ENCODE data around the gene IRF2BPL.

Gene IRF2BPL

GRCh38 chr14:77017666-77018065 is 10.8 kb downstream of the IRF2BPL start:
- Histone ChIP-seq H3K4me3 (ENCODE audit: low read length) (no peak overlapping the region), H3K9me3 (replicated peaks; ENCODE audit: low read length) (no peaks in the 10 kb centered on the region), H3K36me3 (ENCODE audit: insufficient read depth, low read length) (no peaks in the 10 kb centered on the region), H3K27me3 (ENCODE audit: control insufficient read depth, insufficient read depth, low read length) (no peaks in the 10 kb centered on the region), H3K9ac (ENCODE audit: low read depth, low read length) (no peak overlapping the region), H3K4me2 (ENCODE audit: low read length) (no peak overlapping the region), H3K4me1 (ENCODE audit: control insufficient read depth, insufficient read depth, low read length) (peaks cover 3% of the 10 kb centered on the region)

GRCh38 chr14:77014734-77015133 is 13.8 kb downstream of the IRF2BPL start:
- no peaks in the 10 kb centered on the region for H3K4me1 ChIP-seq (ENCODE audit: control insufficient read depth, insufficient read depth, low read length)
- no peak overlapping the region for H3K4me2 ChIP-seq (ENCODE audit: low read length)
- H3K9ac ChIP-seq (ENCODE audit: low read depth, low read length): no peak overlapping the region
- H3K27me3 ChIP-seq (ENCODE audit: control insufficient read depth, insufficient read depth, low read length): no peaks in the 10 kb centered on the region
- H3K4me3 ChIP-seq (ENCODE audit: low read length): no peak overlapping the region
- H3K36me3 ChIP-seq (ENCODE audit: insufficient read depth, low read length): no peaks in the 10 kb centered on the region
- no peaks in the 10 kb centered on the region for H3K9me3 ChIP-seq (replicated peaks; ENCODE audit: low read length)

DNA sequence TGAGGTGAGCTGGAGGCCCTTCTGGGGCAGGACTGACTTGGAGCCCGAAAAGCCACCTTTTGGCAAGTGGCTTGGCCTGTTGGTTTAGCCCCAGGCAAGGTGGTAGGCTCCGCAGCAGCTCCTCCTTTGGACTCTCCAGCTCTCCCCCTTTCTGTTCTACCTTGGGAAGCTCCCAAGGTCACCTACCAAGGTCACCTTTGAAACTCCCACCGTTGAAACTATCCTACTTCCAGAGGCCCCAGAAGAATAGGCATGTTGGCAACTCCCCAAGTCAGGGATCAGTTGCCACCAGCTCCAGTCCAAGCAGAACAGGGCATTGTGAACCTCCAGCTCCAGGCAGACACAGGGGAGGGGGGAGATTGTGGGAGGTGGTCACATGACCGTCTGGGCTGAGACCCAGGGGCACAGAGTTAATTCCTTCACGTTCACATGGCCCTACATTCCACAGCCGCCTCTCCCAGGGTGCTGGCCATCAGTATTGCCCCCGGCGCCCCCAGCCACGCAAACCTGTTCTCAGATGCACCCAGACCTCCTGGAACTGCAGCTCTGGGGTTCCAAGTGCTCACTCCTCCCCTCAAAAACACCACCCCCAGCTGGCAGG is 14.4 kb downstream of the IRF2BPL start:
- no peak overlapping the region for H3K4me2 ChIP-seq (ENCODE audit: low read length)
- H3K27me3 ChIP-seq (ENCODE audit: control insufficient read depth, insufficient read depth, low read length): no peaks in the 10 kb centered on the region
- no peak overlapping the region for H3K4me3 ChIP-seq (ENCODE audit: low read length)
- no peak overlapping the region for H3K9ac ChIP-seq (ENCODE audit: low read depth, low read length)
- H3K36me3 ChIP-seq (ENCODE audit: insufficient read depth, low read length): no peaks in the 10 kb centered on the region
- H3K9me3 ChIP-seq (replicated peaks; ENCODE audit: low read length): no peaks in the 10 kb centered on the region
- no peaks in the 10 kb centered on the region for H3K4me1 ChIP-seq (ENCODE audit: control insufficient read depth, insufficient read depth, low read length)

DNA sequence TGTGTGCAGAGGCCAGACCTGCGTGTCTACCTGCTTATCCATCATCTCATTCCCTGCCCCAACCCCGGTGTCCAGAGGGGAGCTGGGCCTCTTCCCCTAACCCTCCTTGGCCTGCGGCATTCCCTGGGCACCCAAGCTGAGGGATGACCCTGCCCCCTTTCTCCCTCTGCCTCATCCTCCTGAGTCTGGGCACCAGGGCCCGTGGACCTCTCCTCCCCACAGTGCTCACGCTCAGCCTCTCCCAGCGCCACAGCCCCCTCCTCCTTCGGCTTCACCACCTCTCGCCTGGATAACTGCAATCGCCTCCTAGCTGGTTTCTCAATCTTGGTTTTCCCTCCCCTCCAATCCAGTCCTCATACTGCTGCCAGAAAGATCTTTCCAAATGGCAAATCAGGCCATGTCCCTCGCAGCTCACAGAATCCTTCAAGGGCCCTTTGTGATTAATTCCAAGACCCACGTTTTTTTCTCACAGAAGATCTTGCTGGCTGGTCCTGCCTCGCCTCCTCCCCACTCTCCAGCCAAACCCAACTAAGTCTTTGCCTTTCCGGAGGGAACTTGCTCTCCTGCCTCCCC is 16.2 kb downstream of the IRF2BPL start:
- H3K27me3 ChIP-seq (ENCODE audit: control insufficient read depth, insufficient read depth, low read length): no peaks in the 10 kb centered on the region
- peaks cover 7% of the 10 kb centered on the region for H3K4me1 ChIP-seq (ENCODE audit: control insufficient read depth, insufficient read depth, low read length)

GRCh38 chr14:77011245-77011644 is 17.3 kb downstream of the IRF2BPL start:
- H3K36me3 ChIP-seq (ENCODE audit: insufficient read depth, low read length): no peaks in the 10 kb centered on the region
- H3K4me2 ChIP-seq (ENCODE audit: low read length): no peak overlapping the region
- H3K27me3 ChIP-seq (ENCODE audit: control insufficient read depth, insufficient read depth, low read length): no peaks in the 10 kb centered on the region
- no peak overlapping the region for H3K9ac ChIP-seq (ENCODE audit: low read depth, low read length)
- H3K4me3 ChIP-seq (ENCODE audit: low read length): no peak overlapping the region
- H3K4me1 ChIP-seq (ENCODE audit: control insufficient read depth, insufficient read depth, low read length): peaks cover 7% of the 10 kb centered on the region
- no peaks in the 10 kb centered on the region for H3K9me3 ChIP-seq (replicated peaks; ENCODE audit: low read length)

More for the DNA sequence above, 16.2 kb downstream of the IRF2BPL start:
- H3K36me3 ChIP-seq (ENCODE audit: insufficient read depth, low read length): no peaks in the 10 kb centered on the region
- H3K4me3 ChIP-seq (ENCODE audit: low read length): no peak overlapping the region
- no peak overlapping the region for H3K9ac ChIP-seq (ENCODE audit: low read depth, low read length)
- no peak overlapping the region for H3K4me2 ChIP-seq (ENCODE audit: low read length)
- H3K9me3 ChIP-seq (replicated peaks; ENCODE audit: low read length): no peaks in the 10 kb centered on the region

- peaks cover 7% of the 10 kb centered on the region for H3K4me1 ChIP-seq (ENCODE audit: control insufficient read depth, insufficient read depth, low read length)
- H3K4me3 ChIP-seq (ENCODE audit: low read length): no peak overlapping the region
- H3K27me3 ChIP-seq (ENCODE audit: control insufficient read depth, insufficient read depth, low read length): no peaks in the 10 kb centered on the region
- no peak overlapping the region for H3K9ac ChIP-seq (ENCODE audit: low read depth, low read length)
- H3K9me3 ChIP-seq (replicated peaks; ENCODE audit: low read length): no peaks in the 10 kb centered on the region
- no peak overlapping the region for H3K4me2 ChIP-seq (ENCODE audit: low read length)
- H3K36me3 ChIP-seq (ENCODE audit: insufficient read depth, low read length): no peaks in the 10 kb centered on the region
Observed at GRCh38 chr14:77009014-77009413, 19.5 kb downstream of the IRF2BPL start.

- no peak overlapping the region for H3K9ac ChIP-seq (ENCODE audit: low read depth, low read length)
Observed at GRCh38 chr14:77008541-77008940, 20.0 kb downstream of the IRF2BPL start.

GRCh38 chr14:77007975-77008421 is 20.5 kb downstream of the IRF2BPL start:
- Histone ChIP-seq H3K4me1 (ENCODE audit: control insufficient read depth, insufficient read depth, low read length) (peaks cover 7% of the 10 kb centered on the region), H3K9ac (ENCODE audit: low read depth, low read length) (no peak overlapping the region), H3K4me2 (ENCODE audit: low read length) (no peak overlapping the region), H3K27me3 (ENCODE audit: control insufficient read depth, insufficient read depth, low read length) (no peaks in the 10 kb centered on the region), H3K36me3 (ENCODE audit: insufficient read depth, low read length) (no peaks in the 10 kb centered on the region), H3K4me3 (ENCODE audit: low read length) (no peak overlapping the region), H3K9me3 (replicated peaks; ENCODE audit: low read length) (no peaks in the 10 kb centered on the region)

More at GRCh38 chr14:77008541-77008940, 20.0 kb downstream of the IRF2BPL start:
- no peaks in the 10 kb centered on the region for H3K27me3 ChIP-seq (ENCODE audit: control insufficient read depth, insufficient read depth, low read length)
- H3K4me2 ChIP-seq (ENCODE audit: low read length): no peak overlapping the region
- no peaks in the 10 kb centered on the region for H3K9me3 ChIP-seq (replicated peaks; ENCODE audit: low read length)
- no peak overlapping the region for H3K4me3 ChIP-seq (ENCODE audit: low read length)
- no peaks in the 10 kb centered on the region for H3K36me3 ChIP-seq (ENCODE audit: insufficient read depth, low read length)
- H3K4me1 ChIP-seq (ENCODE audit: control insufficient read depth, insufficient read depth, low read length): peaks cover 7% of the 10 kb centered on the region

DNA sequence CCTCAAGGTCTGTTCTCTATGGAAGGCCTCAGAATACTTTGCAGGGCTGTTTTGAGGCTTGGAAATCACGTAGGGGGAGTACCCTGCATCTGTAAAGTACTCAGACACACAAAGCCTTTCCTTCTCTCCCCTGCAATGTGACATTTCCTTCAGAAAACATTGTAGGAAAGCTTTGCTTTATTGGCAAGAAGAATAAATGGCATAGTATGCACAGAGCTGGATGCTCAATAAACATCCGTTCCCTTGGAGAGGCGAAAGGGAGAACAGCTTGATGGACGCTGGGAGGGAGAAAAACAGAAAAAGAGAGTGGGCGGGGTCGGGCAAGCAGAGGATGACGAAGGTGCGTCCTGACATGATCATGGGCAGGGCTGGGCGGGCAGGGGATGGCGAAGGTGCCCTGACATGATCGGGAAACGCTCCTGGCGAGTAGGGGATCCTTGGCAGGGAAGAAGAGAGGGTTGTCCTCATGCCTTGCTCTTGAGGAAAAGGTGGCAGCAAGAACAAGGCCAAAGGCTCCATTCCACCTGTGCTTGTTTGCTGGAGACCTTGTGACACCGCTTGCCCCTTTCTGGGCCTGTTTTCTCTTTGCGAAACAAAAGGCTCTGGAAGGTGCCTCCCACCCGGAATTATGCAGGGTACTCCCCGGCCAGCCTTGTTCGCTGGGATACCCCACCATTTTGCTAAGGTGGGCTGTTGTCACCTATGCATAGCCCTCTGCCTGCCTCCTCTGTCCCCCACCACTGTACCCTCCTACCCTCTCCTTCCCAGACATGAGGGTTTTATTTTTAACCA is 21.1 kb downstream of the IRF2BPL start:
- no peaks in the 10 kb centered on the region for H3K36me3 ChIP-seq (ENCODE audit: insufficient read depth, low read length)
- H3K27me3 ChIP-seq (ENCODE audit: control insufficient read depth, insufficient read depth, low read length): no peaks in the 10 kb centered on the region
- H3K9me3 ChIP-seq (replicated peaks; ENCODE audit: low read length): no peaks in the 10 kb centered on the region
- H3K4me2 ChIP-seq (ENCODE audit: low read length): no peak overlapping the region
- no peak overlapping the region for H3K9ac ChIP-seq (ENCODE audit: low read depth, low read length)
- H3K4me3 ChIP-seq (ENCODE audit: low read length): no peak overlapping the region
- peaks cover 7% of the 10 kb centered on the region for H3K4me1 ChIP-seq (ENCODE audit: control insufficient read depth, insufficient read depth, low read length)

DNA sequence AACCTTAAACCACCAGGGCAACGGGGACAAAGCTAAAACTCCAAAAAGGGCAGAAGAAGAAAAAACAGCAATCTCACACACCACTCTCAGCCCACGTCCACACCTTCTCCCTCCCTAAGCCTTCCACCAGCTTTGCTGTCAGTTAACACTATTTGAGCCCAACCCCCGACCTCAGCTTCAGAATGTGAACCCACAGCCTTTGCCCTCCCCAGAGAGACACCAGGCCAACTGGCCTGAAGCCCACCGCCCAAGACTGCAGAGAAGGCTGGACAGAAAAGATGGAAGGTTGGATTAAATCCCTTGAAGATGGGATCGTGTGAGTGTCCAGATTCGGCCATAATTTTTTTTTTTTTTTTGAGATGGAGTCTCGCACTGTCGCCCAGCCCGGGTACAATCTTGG is 22.4 kb downstream of the IRF2BPL start:
- no peak overlapping the region for H3K4me2 ChIP-seq (ENCODE audit: low read length)
- no peak overlapping the region for H3K4me3 ChIP-seq (ENCODE audit: low read length)
- H3K27me3 ChIP-seq (ENCODE audit: control insufficient read depth, insufficient read depth, low read length): no peaks in the 10 kb centered on the region
- H3K9me3 ChIP-seq (replicated peaks; ENCODE audit: low read length): no peaks in the 10 kb centered on the region
- peaks cover 7% of the 10 kb centered on the region for H3K4me1 ChIP-seq (ENCODE audit: control insufficient read depth, insufficient read depth, low read length)
- H3K36me3 ChIP-seq (ENCODE audit: insufficient read depth, low read length): no peaks in the 10 kb centered on the region
- H3K9ac ChIP-seq (ENCODE audit: low read depth, low read length): no peak overlapping the region

DNA sequence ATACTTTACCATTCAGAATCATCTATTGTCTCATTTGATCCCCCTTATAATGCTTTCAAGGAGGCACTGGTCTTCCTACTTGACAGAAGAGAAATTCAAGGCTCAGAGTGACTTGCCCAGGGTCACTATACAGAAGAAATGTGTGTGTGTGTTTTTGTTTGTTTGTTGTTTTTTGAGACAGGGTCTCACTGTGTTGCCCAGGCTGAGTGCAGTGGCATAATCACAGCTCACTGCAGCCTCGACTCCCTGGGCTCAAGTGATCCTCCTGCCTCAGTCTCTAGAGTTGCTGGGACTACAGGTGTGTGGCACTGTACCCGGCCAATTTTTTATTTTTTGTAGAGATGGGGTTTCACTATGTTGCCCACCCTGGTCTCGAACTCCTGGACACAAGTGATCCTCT is 22.9 kb downstream of the IRF2BPL start:
- no peak overlapping the region for H3K9ac ChIP-seq (ENCODE audit: low read depth, low read length)
- no peak overlapping the region for H3K4me3 ChIP-seq (ENCODE audit: low read length)
- no peak overlapping the region for H3K4me2 ChIP-seq (ENCODE audit: low read length)
- no peaks in the 10 kb centered on the region for H3K27me3 ChIP-seq (ENCODE audit: control insufficient read depth, insufficient read depth, low read length)
- no peaks in the 10 kb centered on the region for H3K36me3 ChIP-seq (ENCODE audit: insufficient read depth, low read length)
- no peaks in the 10 kb centered on the region for H3K9me3 ChIP-seq (replicated peaks; ENCODE audit: low read length)
- peaks cover 9% of the 10 kb centered on the region for H3K4me1 ChIP-seq (ENCODE audit: control insufficient read depth, insufficient read depth, low read length)

All from skeletal muscle satellite cell (primary cell).